Large intestine (tissue), 3 donors: ENCODE measurements around the gene KMT5C. TPM values are rescaled to one million over a fixed set of nuclear protein-coding genes. Genes with fewer than 3 reads are reported as not detected.

ENCODE experiments used
- DNase-seq, 2 donors: peaks; one replicate each; pipeline versions ENCODE4 v3.0.0 to v3.0.0-alpha.2; 2013
- H3K27ac ChIP-seq: one replicate; pipeline ENCODE4 v1.5.1; 2013; ENCODE audit warnings: low read length
- H3K27me3 ChIP-seq: 2 replicates; pipeline ENCODE4 v1.6.1; 2013; ENCODE audit warnings: low read length; ENCODE audit not compliant: control insufficient read depth, insufficient read depth
- H3K36me3 ChIP-seq: 2 replicates; pipeline ENCODE4 v1.6.1; 2013; ENCODE audit warnings: low read length; ENCODE audit not compliant: control insufficient read depth, insufficient read depth
- H3K4me1 ChIP-seq: one replicate; pipeline ENCODE4 v1.6.1; 2013; ENCODE audit warnings: low read length; ENCODE audit not compliant: control insufficient read depth, insufficient read depth
- H3K4me3 ChIP-seq: one replicate; pipeline ENCODE4 v1.5.1; 2013; ENCODE audit warnings: low read length
- H3K9me3 ChIP-seq: one replicate; pipeline ENCODE4 v1.6.1; 2013; ENCODE audit warnings: mild to moderate bottlenecking, low read depth, low read length, moderate library complexity; ENCODE audit not compliant: control insufficient read depth
- WGBS: methylation state at CpG from one replicate; pipeline ENCODE4 v1.1.5; 2013; ENCODE audit warnings: low lambda C conversion rate; ENCODE audit not compliant: insufficient coverage; 5-methylcytosine and 5-hydroxymethylcytosine counted together
- polyA plus RNA-seq: library from polyadenylated mRNA; unstranded; fragments of 120-200 nt; gene quantifications from one replicate; pipeline ENCODE4 v1.2.1, GENCODE V29; 2013

The KMT5C gene
- polyA plus RNA-seq, 1 donor = 21.5 TPM

GRCh38 chr19:55333870-55334269, 5.8 kb upstream of the KMT5C start:
- Histone ChIP-seq H3K27ac (peak overlapping the region; percentile 92), H3K4me3 (no peak overlapping the region)
- no CpG with 5 or more reads among the region's 11 CpGs for WGBS

GRCh38 chr19:55336101-55336500, 3.6 kb upstream of the KMT5C start:
- Histone ChIP-seq H3K9me3 (peaks cover 2% of the 10 kb centered on the region), H3K4me3 (no peak overlapping the region), H3K27me3 (no peaks in the 10 kb centered on the region), H3K36me3 (no peaks in the 10 kb centered on the region), H3K27ac (no peak overlapping the region), H3K4me1 (peaks cover 24% of the 10 kb centered on the region)
- WGBS = no CpG with 5 or more reads among the region's 7 CpGs
- no peak for DNase-seq

More at GRCh38 chr19:55333870-55334269, 5.8 kb upstream of the KMT5C start:
- peak; percentile 96 to 99 for DNase-seq
- Histone ChIP-seq H3K9me3 (peaks cover 3% of the 10 kb centered on the region), H3K4me1 (peaks cover 19% of the 10 kb centered on the region), H3K36me3 (no peaks in the 10 kb centered on the region), H3K27me3 (no peaks in the 10 kb centered on the region)

GRCh38 chr19:55339889-55340783, 460 bp downstream of the KMT5C start:
- peak overlapping the region; percentile 90 for H3K27ac ChIP-seq
- peak overlapping the region; percentile 65 for H3K4me3 ChIP-seq
- peak; percentile 61 to 71 for DNase-seq
- peaks cover 16% of the 10 kb centered on the region for H3K4me1 ChIP-seq
- H3K36me3 ChIP-seq = peaks cover 26% of the 10 kb centered on the region
- no CpG with 5 or more reads among the region's 44 CpGs for WGBS
- no peaks in the 10 kb centered on the region for H3K9me3 ChIP-seq
- H3K27me3 ChIP-seq = no peaks in the 10 kb centered on the region

- Histone ChIP-seq H3K27me3 (no peaks in the 10 kb centered on the region), H3K4me1 (peaks cover 16% of the 10 kb centered on the region), H3K9me3 (no peaks in the 10 kb centered on the region), H3K27ac (peak overlapping the region; percentile 90), H3K4me3 (peak overlapping the region; percentile 65), H3K36me3 (peaks cover 27% of the 10 kb centered on the region)
- WGBS = no CpG with 5 or more reads among the region's 24 CpGs
- DNase-seq = peak; percentile 53 to 70
Observed at GRCh38 chr19:55340784-55341147, 1.1 kb downstream of the KMT5C start.

GRCh38 chr19:55341171-55341588, 1.5 kb downstream of the KMT5C start:
- Histone ChIP-seq H3K36me3 (peaks cover 30% of the 10 kb centered on the region), H3K4me3 (peak overlapping the region; percentile 65), H3K27me3 (no peaks in the 10 kb centered on the region), H3K9me3 (no peaks in the 10 kb centered on the region), H3K27ac (peak overlapping the region; percentile 90), H3K4me1 (peaks cover 16% of the 10 kb centered on the region)
- peak; percentile 86 to 87 for DNase-seq
- no CpG with 5 or more reads among the region's 15 CpGs for WGBS

- no peak for DNase-seq
- WGBS = no CpG with 5 or more reads among the region's 50 CpGs
- H3K27ac ChIP-seq = no peak overlapping the region
- peaks cover 16% of the 10 kb centered on the region for H3K4me1 ChIP-seq
- H3K9me3 ChIP-seq = no peaks in the 10 kb centered on the region
- H3K4me3 ChIP-seq = no peak overlapping the region
- no peaks in the 10 kb centered on the region for H3K27me3 ChIP-seq
- H3K36me3 ChIP-seq = peaks cover 32% of the 10 kb centered on the region
Observed at GRCh38 chr19:55341595-55342531, 2.2 kb downstream of the KMT5C start.

GRCh38 chr19:55344444-55344843, 4.8 kb downstream of the KMT5C start:
- H3K4me3 ChIP-seq = no peak overlapping the region
- peaks cover 37% of the 10 kb centered on the region for H3K36me3 ChIP-seq
- DNase-seq = no peak
- H3K4me1 ChIP-seq = peaks cover 12% of the 10 kb centered on the region
- no CpG with 5 or more reads among the region's 9 CpGs for WGBS
- H3K27ac ChIP-seq = no peak overlapping the region
- no peaks in the 10 kb centered on the region for H3K27me3 ChIP-seq
- H3K9me3 ChIP-seq = no peaks in the 10 kb centered on the region

- H3K36me3 ChIP-seq = peaks cover 37% of the 10 kb centered on the region
- no peak for DNase-seq
- no peaks in the 10 kb centered on the region for H3K27me3 ChIP-seq
- H3K27ac ChIP-seq = no peak overlapping the region
- no peaks in the 10 kb centered on the region for H3K9me3 ChIP-seq
- no CpG with 5 or more reads among the region's 22 CpGs for WGBS
- H3K4me3 ChIP-seq = no peak overlapping the region
- peaks cover 11% of the 10 kb centered on the region for H3K4me1 ChIP-seq
Observed at GRCh38 chr19:55345101-55345817, 5.6 kb downstream of the KMT5C start.

GRCh38 chr19:55345818-55346724, 6.4 kb downstream of the KMT5C start:
- H3K4me1 ChIP-seq = peaks cover 7% of the 10 kb centered on the region
- no peaks in the 10 kb centered on the region for H3K9me3 ChIP-seq
- DNase-seq = no peak
- no CpG with 5 or more reads among the region's 43 CpGs for WGBS
- no peak overlapping the region for H3K4me3 ChIP-seq
- H3K36me3 ChIP-seq = peaks cover 37% of the 10 kb centered on the region
- H3K27me3 ChIP-seq = peaks cover under 1% of the 10 kb centered on the region
- H3K27ac ChIP-seq = no peak overlapping the region
